Myocyte (in vitro differentiated cells): Measurements from ENCODE around the gene CPA2. TPM values are rescaled to one million over a fixed set of nuclear protein-coding genes. Genes with fewer than 3 reads are reported as not detected.
A peak's percentile ranks its signal among the peaks of the same experiment; 100 is the strongest.
"Not testable (repeated sequence)": the region's sequence is repeated elsewhere in the genome, so short reads cannot be mapped to it uniquely, and the experiment has no call there.

ENCODE experiments used
- DNase-seq: peaks from one replicate; pipeline ENCODE4 v3.0.0-alpha.2; 2012; ENCODE audit warnings: low read depth
- polyA plus RNA-seq: library from polyadenylated mRNA; unstranded; fragments of >200 nt; gene quantifications from one replicate; pipeline ENCODE4 v1.2.1, GENCODE V29; 2012; ENCODE audit warnings: missing spikeins
- total RNA-seq: library from RNA; depleted of rRNA; stranded (reverse); fragments of >200 nt; gene quantifications from 2 replicates; pipeline ENCODE4 v1.2.3, GENCODE V29; 2014

Gene CPA2
- total RNA-seq, result not detected in 2 replicates
- polyA plus RNA-seq, result not detected

- no peak for DNase-seq
Measured at GRCh38 chr7:130266258-130266960, at the start of gene CPA2. CPA2 (plus strand) TSS chr7:130266863; CDS start chr7:130266882, 19 bp downstream.

- DNase-seq, result no peak
Measured at GRCh38 chr7:130218806-130219620, 47.6 kb upstream of the CPA2 start.

DNA sequence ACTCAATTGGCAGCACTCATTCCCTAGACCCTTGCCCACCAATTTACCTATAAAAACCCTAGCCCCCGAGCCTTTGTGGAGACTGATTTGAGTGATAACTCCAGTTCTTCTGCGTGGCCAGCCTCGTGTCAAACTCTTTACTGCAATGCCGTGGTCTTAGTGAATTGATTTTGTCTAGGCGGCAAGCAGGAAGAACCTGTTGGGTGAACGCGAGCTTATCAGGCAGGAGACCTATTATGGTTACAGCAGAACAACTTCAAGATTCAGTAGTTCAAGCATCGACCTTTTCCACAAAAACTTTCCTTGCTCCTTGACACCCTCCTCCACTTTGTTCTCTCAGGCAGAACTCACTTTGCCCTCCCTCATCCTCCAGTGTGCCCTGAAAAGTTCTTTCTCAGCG is 46.8 kb upstream of the CPA2 start:
- no peak for DNase-seq

DNA sequence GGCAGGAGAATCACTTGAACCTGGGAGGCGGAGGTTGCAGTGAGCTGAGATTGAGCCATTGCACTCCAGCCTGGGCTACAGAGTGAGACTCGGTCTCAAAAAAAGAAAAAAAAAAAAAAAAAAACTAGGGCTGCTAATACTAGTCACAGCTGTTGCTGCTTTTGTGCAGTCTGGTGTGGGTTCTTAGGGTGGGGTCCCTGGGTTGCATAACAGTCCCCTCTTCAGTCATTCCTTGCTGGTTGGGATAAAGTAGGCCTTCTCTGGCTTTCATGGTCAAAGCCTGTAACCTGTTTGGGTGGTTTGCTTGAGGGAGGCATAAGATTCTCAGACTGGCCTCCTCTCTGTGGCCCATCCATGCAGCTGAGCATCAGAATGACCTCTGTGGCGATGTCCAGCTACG is 44.9 kb upstream of the CPA2 start:
- DNase-seq, result peak; percentile 29

DNA sequence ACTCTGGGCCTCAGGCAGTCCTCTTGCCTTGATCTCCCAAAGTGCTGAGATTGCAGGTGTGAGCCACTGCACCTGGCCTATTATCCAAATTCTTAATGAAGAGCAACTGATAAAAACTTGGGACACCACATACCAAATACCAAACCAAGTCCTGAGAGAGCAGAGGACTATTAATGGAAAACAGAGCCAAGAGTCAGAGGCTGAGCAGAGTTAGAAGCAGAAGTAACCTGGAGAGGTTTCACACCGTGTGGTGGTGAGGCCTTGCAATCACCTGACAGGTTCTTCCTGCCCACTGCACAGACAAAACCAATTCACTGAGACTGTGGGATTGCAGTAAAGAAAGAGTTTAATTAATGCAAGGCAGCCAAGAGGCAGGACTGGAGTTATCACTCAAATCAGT is 43.0 kb upstream of the CPA2 start:
- DNase-seq, result no peak

DNA sequence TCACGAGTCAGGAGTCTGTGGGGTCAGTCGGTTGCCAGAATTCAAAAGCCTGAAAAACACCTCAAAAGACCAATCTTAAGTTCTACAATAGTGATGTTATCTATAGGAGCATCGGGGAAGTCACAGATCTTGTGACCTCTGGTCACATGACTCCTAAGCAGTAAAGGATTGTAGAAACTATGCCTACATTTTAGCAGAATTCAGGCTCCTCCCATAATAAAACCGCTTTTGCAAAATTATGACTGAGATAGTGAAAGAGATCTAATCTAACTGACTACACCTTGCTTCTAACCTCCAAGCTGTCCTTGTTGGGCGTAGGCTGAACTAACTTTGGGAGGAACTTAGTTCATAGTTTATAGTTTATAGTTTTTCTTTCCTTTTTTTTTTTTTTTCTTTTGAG is 42.5 kb upstream of the CPA2 start:
- DNase-seq, result no peak

- DNase-seq, result peak; percentile 57
Measured at GRCh38 chr7:130224923-130225322, 41.7 kb upstream of the CPA2 start.

GRCh38 chr7:130226333-130226732 is 40.3 kb upstream of the CPA2 start:
- DNase-seq, result no peak

DNA sequence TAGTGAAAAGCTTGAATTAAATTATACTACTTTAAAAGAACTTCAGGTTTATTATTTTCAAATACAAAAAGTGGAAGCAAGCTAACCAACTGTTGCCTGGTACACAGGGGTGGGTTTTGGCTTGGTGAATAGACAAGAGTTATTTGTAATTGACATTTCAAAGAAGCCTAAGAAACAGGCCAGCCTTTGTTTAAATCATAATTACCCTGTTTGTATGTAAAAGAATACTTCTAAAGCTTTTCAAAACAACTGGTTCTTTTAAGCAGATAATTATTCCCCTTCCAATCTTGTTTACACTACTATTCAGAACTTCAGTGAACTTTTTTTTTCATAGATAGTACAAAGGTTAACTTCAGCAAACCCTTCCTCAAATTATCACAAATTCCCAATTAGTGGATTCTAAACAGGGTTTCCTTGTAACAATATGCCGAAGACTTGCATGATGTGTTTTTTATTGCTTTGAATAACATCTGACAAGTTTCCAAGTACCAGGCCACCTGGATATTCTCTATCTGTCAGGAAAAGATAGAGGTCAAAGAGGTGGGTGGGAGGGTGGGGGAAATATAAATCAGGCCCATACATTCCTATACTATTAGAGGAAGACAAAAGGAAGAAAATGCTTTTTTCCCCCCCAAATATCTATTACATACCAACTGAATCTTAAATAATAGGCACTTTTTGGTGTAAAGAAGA is 38.6 kb upstream of the CPA2 start:
- no peak for DNase-seq

DNA sequence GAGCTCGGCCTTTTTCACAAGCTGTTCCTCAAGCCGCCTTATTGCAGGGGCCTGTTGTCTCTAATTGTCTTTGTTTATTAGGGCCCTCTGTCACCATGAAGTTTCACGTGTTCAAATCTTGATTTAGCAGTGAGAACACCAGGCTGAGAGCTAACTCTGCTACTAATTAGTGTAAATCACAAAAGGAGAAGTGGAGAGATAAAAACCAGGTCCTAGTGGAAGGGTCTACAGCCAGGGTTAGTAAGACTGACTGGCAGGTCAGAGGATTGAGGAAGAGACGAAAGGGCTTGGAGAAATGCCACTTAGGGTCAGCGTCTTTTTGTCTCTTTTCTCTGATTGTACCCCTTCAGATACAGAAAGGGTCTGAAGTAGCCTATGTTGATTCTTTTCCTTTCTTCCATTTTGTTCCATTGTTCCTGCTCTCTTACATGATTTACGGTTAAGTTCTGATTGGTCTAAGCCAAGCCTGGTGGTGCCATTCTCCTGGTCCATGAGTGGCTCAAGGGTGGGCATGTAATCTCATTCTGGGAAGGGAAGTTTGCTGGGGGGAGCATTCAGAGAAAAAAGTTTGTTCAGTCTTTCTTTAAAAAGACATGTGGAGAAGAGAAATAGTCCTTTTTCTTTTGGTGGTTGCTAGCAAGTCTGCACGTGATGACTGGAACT is 37.7 kb upstream of the CPA2 start:
- no peak for DNase-seq

DNA sequence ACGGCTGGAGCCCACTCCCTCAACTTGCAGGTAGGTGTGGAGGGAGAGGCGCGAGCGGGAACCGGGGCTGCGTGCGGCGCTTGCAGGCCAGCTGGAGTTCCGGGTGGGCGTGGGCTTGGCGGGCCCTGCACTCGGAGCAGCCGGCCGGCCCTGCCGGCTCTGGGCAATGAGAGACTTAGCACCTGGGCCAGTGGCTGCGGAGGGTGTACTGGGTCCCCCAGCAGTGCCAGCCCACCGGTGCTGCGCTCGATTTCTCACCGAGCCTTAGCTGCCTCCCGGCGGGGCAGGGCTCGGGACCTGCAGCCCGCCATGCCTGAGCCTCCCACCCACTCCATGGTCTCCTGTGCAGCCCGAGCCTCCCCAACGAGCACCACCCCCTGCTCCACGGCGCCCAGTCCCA is 36.7 kb upstream of the CPA2 start:
- not testable (repeated sequence) for DNase-seq

DNA sequence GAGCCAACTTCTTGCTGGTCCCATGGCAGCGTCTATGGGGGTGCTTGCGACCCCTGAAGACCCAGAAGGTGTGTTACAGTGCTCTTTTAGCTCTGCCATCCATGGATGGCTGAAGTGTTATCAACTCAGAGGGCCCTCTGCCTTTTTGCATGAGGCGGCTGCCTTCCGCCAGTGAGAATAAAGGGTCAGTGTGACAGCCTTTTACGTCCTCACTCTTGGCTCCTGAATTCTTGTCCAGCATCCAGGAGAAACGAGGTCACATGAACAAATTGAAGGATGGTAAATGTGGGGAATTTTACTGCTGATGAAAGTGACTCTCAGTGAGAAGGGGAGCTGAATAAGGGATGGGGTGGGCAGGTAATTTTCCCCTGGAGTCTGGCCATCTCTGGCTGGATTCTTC is 34.9 kb upstream of the CPA2 start:
- no peak for DNase-seq

GRCh38 chr7:130232209-130232608 is 34.5 kb upstream of the CPA2 start:
- DNase-seq, result no peak

GRCh38 chr7:130234078-130234477 is 32.6 kb upstream of the CPA2 start:
- DNase-seq, result no peak

DNA sequence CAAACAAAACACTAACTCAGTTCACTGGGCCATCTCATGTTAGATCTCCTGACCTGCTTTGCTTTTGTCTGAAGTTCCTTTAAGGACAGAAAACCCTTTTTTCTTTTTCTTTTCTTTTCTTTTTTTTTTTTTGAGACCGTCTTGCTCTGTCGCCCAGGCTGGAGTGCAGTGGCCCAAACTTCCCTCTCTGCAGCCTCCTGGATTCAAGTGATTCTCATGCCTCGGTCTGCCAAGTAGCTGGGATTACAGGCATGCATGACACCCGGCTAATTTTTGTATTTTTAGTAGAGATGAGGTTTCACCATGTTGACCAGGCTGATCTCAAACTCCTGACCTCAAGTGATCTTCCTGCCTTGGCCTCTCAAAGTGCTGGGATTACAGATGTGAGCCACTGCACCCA is 30.3 kb upstream of the CPA2 start:
- peak; percentile 36 for DNase-seq

DNA sequence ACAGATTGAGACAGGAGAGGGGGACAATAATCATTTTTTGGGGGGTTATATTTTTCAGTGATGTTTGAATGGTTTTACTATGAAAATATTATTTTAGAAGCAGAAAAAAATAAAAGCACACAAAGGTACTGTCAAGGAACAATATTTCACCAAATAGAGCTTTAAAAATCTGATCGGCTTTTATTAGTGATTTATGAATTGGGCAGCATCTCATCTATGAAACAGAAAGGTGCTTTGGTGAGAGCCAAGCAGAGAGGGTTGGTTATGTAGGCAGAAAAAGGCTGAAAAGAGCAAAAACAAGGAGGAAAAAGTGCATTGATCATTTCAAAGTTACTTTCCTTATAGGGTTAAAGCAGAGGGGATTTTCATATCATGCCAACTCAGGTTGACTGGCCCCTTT is 26.4 kb upstream of the CPA2 start:
- no peak for DNase-seq

- DNase-seq, result peak; percentile 80
Measured at GRCh38 chr7:130242198-130243014, 24.3 kb upstream of the CPA2 start.

DNA sequence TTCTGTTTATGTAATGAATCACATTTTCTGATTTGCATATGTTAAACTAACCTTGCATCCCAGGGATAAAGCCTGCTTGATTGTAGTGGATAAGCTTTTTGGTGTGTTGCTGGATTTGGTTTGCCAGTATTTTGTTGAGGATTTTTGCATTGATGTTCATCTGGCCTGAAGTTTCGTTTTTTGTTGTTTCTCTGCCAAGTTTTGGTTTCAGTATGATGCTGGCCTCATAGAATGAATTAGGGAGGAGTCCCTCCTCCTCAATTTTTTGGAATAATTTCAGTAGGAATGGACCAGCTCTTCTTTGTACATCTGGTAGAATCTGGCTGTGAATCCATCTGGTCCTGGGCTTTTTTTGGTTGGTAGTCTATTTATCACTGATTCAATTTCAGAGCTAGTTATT is 23.2 kb upstream of the CPA2 start:
- peak; percentile 28 for DNase-seq

DNA sequence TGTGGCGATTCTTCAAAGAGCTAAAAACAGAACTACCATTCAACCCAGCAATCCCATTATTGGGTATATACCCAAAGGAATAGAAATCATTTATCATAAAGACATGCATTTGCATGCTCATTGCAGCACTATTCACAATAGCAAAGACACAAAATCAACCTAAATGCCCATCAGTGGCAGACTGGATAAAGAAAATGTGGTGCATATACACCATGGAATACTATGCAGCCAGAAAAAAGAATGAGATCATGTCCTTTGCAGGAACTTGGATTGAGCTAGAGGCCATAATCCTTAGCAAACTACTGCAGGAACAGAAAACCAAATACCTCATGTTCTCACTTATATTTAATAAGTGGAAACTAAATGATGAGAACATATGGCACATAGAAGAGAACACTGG is 20.2 kb upstream of the CPA2 start:
- DNase-seq, result not testable (repeated sequence)

DNA sequence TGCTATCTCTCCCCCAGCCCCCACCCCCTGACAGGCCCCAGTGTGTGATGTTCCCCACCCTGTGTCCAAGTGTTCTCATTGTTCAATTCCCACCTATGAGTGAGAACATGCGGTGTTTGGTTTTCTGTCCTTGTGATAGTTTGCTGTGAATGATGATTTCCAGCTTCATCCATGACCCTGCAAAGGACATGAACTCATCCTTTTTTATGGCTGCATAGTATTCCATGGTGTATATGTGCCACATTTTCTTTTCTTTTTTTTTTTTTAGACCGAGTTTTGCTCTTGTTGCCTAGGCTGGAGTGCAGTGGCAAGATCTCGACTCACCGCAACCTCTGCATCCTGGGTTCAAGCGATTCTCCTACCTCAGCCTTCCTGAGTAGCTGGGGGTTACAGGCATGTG is 17.8 kb upstream of the CPA2 start:
- DNase-seq, result not testable (repeated sequence)

- not testable (repeated sequence) for DNase-seq
Measured at GRCh38 chr7:130249626-130250025, 17.0 kb upstream of the CPA2 start.
